Pancreas (tissue), 10 donors: Measurements from ENCODE around the gene RAD54L. TPM values are rescaled to one million over a fixed set of nuclear protein-coding genes. Genes with fewer than 3 reads are reported as not detected.
A peak's percentile ranks its signal among the peaks of the same experiment; 100 is the strongest.

Experiments
- ATAC-seq, 4 donors: fragments of 200-7000 bp; cut with Tn5 transposase; one replicate each; pipeline versions ENCODE4 v1.8.0 to v1.9.1; 2020; ENCODE audit warnings: mild to moderate bottlenecking in 4 of 4, moderate library complexity in 4 of 4
- DNase-seq, 6 donors: peaks; one replicate each; pipeline ENCODE4 v3.0.0-alpha.2; 2020
- FAIRE-seq: peaks from 2 replicates; lab custom pipeline; 2012; peaks lifted over from hg19 to GRCh38; lab: Jason Lieb, UNC
- H3K27ac ChIP-seq, 4 donors: fragments of 200-600 bp; sonication (generic); 1 replicate in 3 of 4; 2 replicates in 1 of 4; pipeline versions ENCODE4 v1.5.0 to v1.8.0; 2020
- H3K27me3 ChIP-seq, 4 donors: fragments of 200-600 bp; one replicate each; pipeline ENCODE4 v1.8.0; 2021
- H3K36me3 ChIP-seq, 3 donors: fragments of 200-600 bp; sonication (generic) in 1 of 3; one replicate each; pipeline versions ENCODE4 v1.5.0 to v1.8.0; 2020 to 2021
- H3K4me1 ChIP-seq, 3 donors: fragments of 200-600 bp; one replicate each; pipeline ENCODE4 v1.8.0; 2021
- H3K4me3 ChIP-seq, 4 donors: fragments of 200-600 bp; sonication (generic) in 2 of 4; one replicate each; pipeline versions ENCODE4 v1.5.0 to v1.8.0; 2020 to 2021
- H3K9me3 ChIP-seq, 4 donors: fragments of 200-600 bp; one replicate each; pipeline ENCODE4 v1.8.0; 2021
- CTCF ChIP-seq, 4 donors: fragments of 200-600 bp; sonication (generic) in 3 of 4; IDR thresholded peaks; one replicate each; pipeline versions ENCODE4 v1.5.0 to v1.8.0; 2021; ENCODE audit warnings: antibody characterized with exemption in 4 of 4
- WGBS, 2 donors: extraction: QIAGEN DNeasy Blood & Tissue Kit; methylation state at CpG; one replicate each; pipeline ENCODE4 v1.1.7; 2013; 5-methylcytosine and 5-hydroxymethylcytosine counted together
- intact Hi-C, 3 donors: fragments of 100-400 bp; cut with DNase I; formaldehyde crosslinking; loops; one replicate each; pipeline versions ENCODE4 v1.11.1 to v1.14.2; 2022
- polyA plus RNA-seq, 2 donors: library from polyadenylated mRNA; stranded (reverse); fragments of 200-250 nt; gene quantifications; one replicate each; pipeline ENCODE4 v1.2.3, GENCODE V29; 2013
- total RNA-seq, 6 donors: library from RNA; stranded (reverse); fragmentation: NEBNext Ultra II Directional in 4 of 6; extraction: Animal tissue kit (Norgen Biotek cat#: 25700) in 4 of 6; gene quantifications; one replicate each; pipeline versions ENCODE4 v1.2.1 to v1.2.4, GENCODE V29; 2021 to 2023
- donor health status: healthy with polysubstance abuse.
- donor health status: DM: no; HTN: no; CAD: no; lungs with moderate emphysema.
- donor health status: DM: no; HTN: no; CAD: no.
- donor health status: control.
- donor health status: control.
- donor health status: Bipolar disorder and iron deficiency.
- donor health status: DM: yes; HTN: yes; CAD: no.
- donor health status: DM: no; HTN: no; CAD: no.
- donor health status: DM: no; HTN: no; CAD: no.
- donor health status: DM: yes; HTN: yes; CAD: no.

Gene RAD54L
- total and polyA plus RNA-seq, 8 donors, result 0.23 to 0.66 (median 0.43) TPM; not detected in 1

GRCh38 chr1:46301808-46302640 lies 54.5 kb downstream of the RAD54L start:
- Histone ChIP-seq H3K36me3 (peaks cover 0 to 10% (median 0%) of the 10 kb centered on the region in 3 donors), H3K27me3 (no peaks in the 10 kb centered on the region), H3K4me3 (peak overlapping the region; percentile 67 to 97 (median 83)), H3K4me1 (peaks cover 4 to 32% (median 25%) of the 10 kb centered on the region in 3 donors), H3K9me3 (no peaks in the 10 kb centered on the region), H3K27ac (peak overlapping the region; percentile 83 to 97 (median 96))
- TF ChIP-seq CTCF (IDR thresholded peaks at IDR 0.05), result no peak
- 1% methylated on average over 78 to 79 of the region's 79 CpGs for WGBS, 2 donors
- intact Hi-C loops, result no loop called here
- FAIRE-seq (no peak), ATAC-seq (peak; percentile 39 to 52 (median 44)), DNase-seq (peak; percentile 51 to 86 (median 66))

- no peaks in the 10 kb centered on the region for H3K27me3 ChIP-seq
- peak overlapping the region; percentile 67 to 97 (median 83) for H3K4me3 ChIP-seq
- DNase-seq (peak in 4 of 6 donors; percentile 33 to 81 (median 68)), ATAC-seq (peak; percentile 33 to 49 (median 44)), FAIRE-seq (no peak)
- no peak for TF ChIP-seq CTCF (IDR thresholded peaks at IDR 0.05)
- peaks cover 4 to 35% (median 25%) of the 10 kb centered on the region in 3 donors for H3K4me1 ChIP-seq
- no peaks in the 10 kb centered on the region for H3K9me3 ChIP-seq
- intact Hi-C loops, result no loop called here
- peaks cover 0 to 4% (median 0%) of the 10 kb centered on the region in 3 donors for H3K36me3 ChIP-seq
- peak overlapping the region; percentile 83 to 97 (median 96) for H3K27ac ChIP-seq
- 0 to 1% methylated on average over 26 to 32 of the region's 32 CpGs for WGBS, 2 donors
Measured at GRCh38 chr1:46302641-46303037, 55.1 kb downstream of the RAD54L start.

GRCh38 chr1:46303038-46303871 lies 55.7 kb downstream of the RAD54L start, which contains the start of the genes LRRC41 and UQCRH:
Gene LRRC41, minus strand, starts transcription at chr1:46303616. Its CDS starts 294 bp downstream, at chr1:46303322.
Gene UQCRH, plus strand, starts transcription at chr1:46303698. Its CDS starts 69 bp downstream, at chr1:46303767.
- peak; percentile 90 to 95 (median 92) for ATAC-seq
- peaks cover 4 to 35% (median 25%) of the 10 kb centered on the region in 3 donors for H3K4me1 ChIP-seq
- DNase-seq, result peak; percentile 93 to 97 (median 96)
- peak within 1 kb of the TSS; percentile 78 to 97 (median 83) for H3K4me3 ChIP-seq
- WGBS, 2 donors, result 0 to 1% methylated on average over 57 to 61 of the region's 61 CpGs
- intact Hi-C loops, result no loop called here
- FAIRE-seq, result peak; percentile 26
- no peaks in the 10 kb centered on the region for H3K27me3 ChIP-seq
- H3K9me3 ChIP-seq, result no peaks in the 10 kb centered on the region
- TF ChIP-seq CTCF (IDR thresholded peaks at IDR 0.05), result no peak
- H3K27ac ChIP-seq, result peak within 1 kb of the TSS; percentile 83 to 97 (median 96)
- no peaks in the 10 kb centered on the region for H3K36me3 ChIP-seq

GRCh38 chr1:46303872-46304326 lies 56.3 kb downstream of the RAD54L start:
- H3K4me1 ChIP-seq, result peaks cover 4 to 32% (median 25%) of the 10 kb centered on the region in 3 donors
- peak overlapping the region; percentile 46 to 97 (median 82) for H3K4me3 ChIP-seq
- WGBS, 2 donors, result 0% methylated on average over 14 of the region's 14 CpGs
- ATAC-seq, result no peak
- no peak for TF ChIP-seq CTCF (IDR thresholded peaks at IDR 0.05)
- intact Hi-C loops, result no loop called here
- no peaks in the 10 kb centered on the region for H3K9me3 ChIP-seq
- peak overlapping the region; percentile 83 to 97 (median 96) for H3K27ac ChIP-seq
- H3K36me3 ChIP-seq, result no peaks in the 10 kb centered on the region
- no peak for DNase-seq
- H3K27me3 ChIP-seq, result no peaks in the 10 kb centered on the region
- no peak for FAIRE-seq
